Neural cell (in vitro differentiated cells): Measurements from ENCODE around the gene PLEKHG5.

Experiments
- EP300 ChIP-seq: fragments of 450-650 bp; conservative IDR thresholded peaks from 2 replicates; pipeline ENCODE4 v1.6.1; 2014; ENCODE audit warnings: antibody characterized with exemption, mild to moderate bottlenecking, moderate library complexity; ENCODE audit not compliant: poor library complexity, severe bottlenecking
- EZH2 ChIP-seq: fragments of 200-600, 300-800 bp; shearing (Covaris generic), sonication (generic); IDR thresholded peaks from 2 replicates; pipeline ENCODE4 v1.6.1; 2014; ENCODE audit warnings: antibody characterized with exemption, low read length, borderline replicate concordance, mild to moderate bottlenecking; ENCODE audit not compliant: insufficient read depth, poor library complexity, severe bottlenecking
- MXI1 ChIP-seq: fragments of 450-650 bp; conservative IDR thresholded peaks from 2 replicates; pipeline ENCODE4 v1.6.1; 2014; ENCODE audit warnings: antibody characterized with exemption, mild to moderate bottlenecking; ENCODE audit not compliant: poor library complexity, severe bottlenecking
- POLR2AphosphoS5 ChIP-seq: IDR thresholded peaks from 2 replicates; pipeline ENCODE4 v1.6.1; 2012
- RAD21 ChIP-seq: fragments of 450-650 bp; conservative IDR thresholded peaks from 2 replicates; pipeline ENCODE4 v1.6.1; 2014; ENCODE audit warnings: antibody characterized with exemption, mild to moderate bottlenecking, moderate library complexity
- SMC3 ChIP-seq: fragments of 450-650 bp; conservative IDR thresholded peaks from 2 replicates; pipeline ENCODE4 v1.6.1; 2014; ENCODE audit warnings: antibody characterized with exemption, mild to moderate bottlenecking, moderate library complexity; ENCODE audit not compliant: poor library complexity
- TAF1 ChIP-seq: IDR thresholded peaks from 2 replicates; pipeline ENCODE4 v1.6.1; 2012; ENCODE audit warnings: low read depth
- TF ChIP-seq, protein P1 (sequence below): fragments of 450-650 bp; IDR thresholded peaks from 2 replicates; pipeline ENCODE4 v1.5.1; 2014; ENCODE audit warnings: antibody characterized with exemption, mild to moderate bottlenecking, moderate library complexity; ENCODE audit not compliant: poor library complexity, severe bottlenecking

GRCh38 chr1:6521536-6521935, 30.1 kb upstream of the PLEKHG5 start:
- TF ChIP-seq, protein P1, sequence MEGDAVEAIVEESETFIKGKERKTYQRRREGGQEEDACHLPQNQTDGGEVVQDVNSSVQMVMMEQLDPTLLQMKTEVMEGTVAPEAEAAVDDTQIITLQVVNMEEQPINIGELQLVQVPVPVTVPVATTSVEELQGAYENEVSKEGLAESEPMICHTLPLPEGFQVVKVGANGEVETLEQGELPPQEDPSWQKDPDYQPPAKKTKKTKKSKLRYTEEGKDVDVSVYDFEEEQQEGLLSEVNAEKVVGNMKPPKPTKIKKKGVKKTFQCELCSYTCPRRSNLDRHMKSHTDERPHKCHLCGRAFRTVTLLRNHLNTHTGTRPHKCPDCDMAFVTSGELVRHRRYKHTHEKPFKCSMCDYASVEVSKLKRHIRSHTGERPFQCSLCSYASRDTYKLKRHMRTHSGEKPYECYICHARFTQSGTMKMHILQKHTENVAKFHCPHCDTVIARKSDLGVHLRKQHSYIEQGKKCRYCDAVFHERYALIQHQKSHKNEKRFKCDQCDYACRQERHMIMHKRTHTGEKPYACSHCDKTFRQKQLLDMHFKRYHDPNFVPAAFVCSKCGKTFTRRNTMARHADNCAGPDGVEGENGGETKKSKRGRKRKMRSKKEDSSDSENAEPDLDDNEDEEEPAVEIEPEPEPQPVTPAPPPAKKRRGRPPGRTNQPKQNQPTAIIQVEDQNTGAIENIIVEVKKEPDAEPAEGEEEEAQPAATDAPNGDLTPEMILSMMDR: no peak
- TF ChIP-seq POLR2AphosphoS5: no peak
- TF ChIP-seq EP300: no peak
- TF ChIP-seq SMC3: no peak
- TF ChIP-seq EZH2: no peak
- TF ChIP-seq RAD21: no peak
- TF ChIP-seq MXI1: no peak
- no peak for TF ChIP-seq TAF1
